ENCODE data around the gene UGT3A2.

UGT3A2 gene

DNA sequence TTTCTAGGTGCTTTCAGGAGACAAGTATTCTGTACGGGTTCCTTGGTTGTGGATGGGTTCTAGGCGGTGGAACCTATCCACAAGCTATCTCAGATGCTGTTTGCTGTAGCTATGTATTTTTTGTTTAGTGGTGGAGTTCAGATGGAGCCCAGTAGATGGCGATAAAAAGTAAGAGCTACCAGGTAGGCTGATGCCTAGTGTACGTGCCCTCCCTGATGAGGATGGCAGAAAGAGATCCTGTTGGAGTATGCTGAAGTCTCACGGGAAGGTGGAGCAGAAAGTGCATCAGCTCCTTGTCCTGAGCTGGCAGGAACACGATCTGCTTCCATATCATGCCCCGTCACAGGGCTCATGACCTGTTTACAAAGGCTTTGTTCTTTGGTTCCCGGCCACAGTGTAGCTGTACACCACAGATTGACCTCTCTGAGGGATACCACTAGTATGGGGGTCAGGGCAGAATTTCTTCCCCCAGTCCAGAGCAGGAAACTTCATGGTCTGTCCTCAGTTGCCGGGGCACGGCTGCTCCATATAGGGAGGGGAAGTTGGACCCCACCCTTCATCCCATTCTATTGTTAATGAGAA lies 12.6 kb upstream of the UGT3A2 start:
- no peaks in the 10 kb centered on the region for H3K9me3 ChIP-seq (ENCODE audit: control insufficient read depth, insufficient read depth, low read length)
- H4K20me1 ChIP-seq (ENCODE audit: control insufficient read depth, insufficient read depth, low read depth, low read length), result no peaks in the 10 kb centered on the region
- no peak overlapping the region for H3K4me2 ChIP-seq (ENCODE audit: low read length)
- no peak overlapping the region for H3K27ac ChIP-seq (ENCODE audit: low read depth, low read length)
- H3K4me3 ChIP-seq (ENCODE audit: low read length), result no peak overlapping the region
- no peaks in the 10 kb centered on the region for H3K79me2 ChIP-seq (ENCODE audit: control insufficient read depth, low read length)
- TF ChIP-seq EZH2phosphoT487 (IDR thresholded peaks at IDR 0.05; ENCODE audit: borderline replicate concordance, low read length), result no peak
- peak; percentile 82 for TF ChIP-seq CTCF (IDR thresholded peaks at IDR 0.05; ENCODE audit: low read depth, low read length, poor library complexity, severe bottlenecking)
- no peaks in the 10 kb centered on the region for H3K4me1 ChIP-seq (ENCODE audit: control insufficient read depth, low read length)
- H3K36me3 ChIP-seq (ENCODE audit: control insufficient read depth, low read length), result no peaks in the 10 kb centered on the region
- no peaks in the 10 kb centered on the region for H3F3A ChIP-seq (ENCODE audit: control insufficient read depth, insufficient read depth)
- H3K9me2 ChIP-seq (replicated peaks; ENCODE audit: control insufficient read depth, low read length), result no peaks in the 10 kb centered on the region
- H3K27me3 ChIP-seq (ENCODE audit: control insufficient read depth, low read length), result peaks cover 2% of the 10 kb centered on the region; the same call in 1 of the 2 replicates

DNA sequence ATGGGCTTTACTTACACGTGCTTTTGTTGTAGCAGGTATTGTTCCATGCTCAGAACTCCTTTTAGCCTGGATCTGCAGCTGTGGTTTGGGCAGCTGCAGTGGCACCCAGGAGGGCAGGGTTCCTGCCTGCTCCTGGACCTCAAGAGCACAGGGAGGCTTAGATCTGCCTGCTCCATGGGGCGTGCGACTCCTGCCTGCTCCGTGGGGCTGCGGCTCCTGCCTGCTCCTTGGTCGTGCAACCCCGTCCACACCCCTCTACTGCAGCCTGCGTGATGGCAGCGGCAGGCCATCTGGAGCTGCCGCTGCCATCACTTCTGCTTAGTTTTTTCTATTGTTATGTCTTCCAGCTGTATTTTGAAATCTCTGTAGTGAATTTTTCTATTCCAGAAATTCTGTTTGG lies 11.7 kb upstream of the UGT3A2 start:
- no peak overlapping the region for H3K4me2 ChIP-seq (ENCODE audit: low read length)
- H4K20me1 ChIP-seq (ENCODE audit: control insufficient read depth, insufficient read depth, low read depth, low read length), result no peaks in the 10 kb centered on the region
- H3F3A ChIP-seq (ENCODE audit: control insufficient read depth, insufficient read depth), result no peaks in the 10 kb centered on the region
- peaks cover 2% of the 10 kb centered on the region; the same call in 1 of the 2 replicates for H3K27me3 ChIP-seq (ENCODE audit: control insufficient read depth, low read length)
- H3K27ac ChIP-seq (ENCODE audit: low read depth, low read length), result no peak overlapping the region
- H3K9me2 ChIP-seq (replicated peaks; ENCODE audit: control insufficient read depth, low read length), result no peaks in the 10 kb centered on the region
- H3K36me3 ChIP-seq (ENCODE audit: control insufficient read depth, low read length), result no peaks in the 10 kb centered on the region
- H3K79me2 ChIP-seq (ENCODE audit: control insufficient read depth, low read length), result no peaks in the 10 kb centered on the region
- H3K4me1 ChIP-seq (ENCODE audit: control insufficient read depth, low read length), result no peaks in the 10 kb centered on the region
- no peak overlapping the region for H3K4me3 ChIP-seq (ENCODE audit: low read length)
- no peak for TF ChIP-seq EZH2phosphoT487 (IDR thresholded peaks at IDR 0.05; ENCODE audit: borderline replicate concordance, low read length)
- H3K9me3 ChIP-seq (ENCODE audit: control insufficient read depth, insufficient read depth, low read length), result no peaks in the 10 kb centered on the region

- Histone ChIP-seq H3K9me2 (replicated peaks; ENCODE audit: control insufficient read depth, low read length) (no peaks in the 10 kb centered on the region), H3K27ac (ENCODE audit: low read depth, low read length) (no peak overlapping the region), H3K27me3 (ENCODE audit: control insufficient read depth, low read length) (peaks cover 2% of the 10 kb centered on the region; the same call in 1 of the 2 replicates), H3K36me3 (ENCODE audit: control insufficient read depth, low read length) (no peaks in the 10 kb centered on the region), H4K20me1 (ENCODE audit: control insufficient read depth, insufficient read depth, low read depth, low read length) (no peaks in the 10 kb centered on the region), H3K79me2 (ENCODE audit: control insufficient read depth, low read length) (no peaks in the 10 kb centered on the region), H3K4me3 (ENCODE audit: low read length) (no peak overlapping the region), H3K4me1 (ENCODE audit: control insufficient read depth, low read length) (no peaks in the 10 kb centered on the region), H3K4me2 (ENCODE audit: low read length) (no peak overlapping the region), H3F3A (ENCODE audit: control insufficient read depth, insufficient read depth) (no peaks in the 10 kb centered on the region), H3K9me3 (ENCODE audit: control insufficient read depth, insufficient read depth, low read length) (no peaks in the 10 kb centered on the region)
- peak; percentile 43 for TF ChIP-seq CTCF (IDR thresholded peaks at IDR 0.05; ENCODE audit: low read depth, low read length, poor library complexity, severe bottlenecking)
- no peak for TF ChIP-seq EZH2phosphoT487 (IDR thresholded peaks at IDR 0.05; ENCODE audit: borderline replicate concordance, low read length)
Measured at GRCh38 chr5:36073595-36074216, 7.0 kb upstream of the UGT3A2 start.

All from DOHH2 (cell line).